Keratinocyte (primary cell): ENCODE results near the gene KLHL3. TPM values are rescaled to one million over a fixed set of nuclear protein-coding genes. Genes with fewer than 3 reads are reported as not detected.

Experiments used
- DNase-seq: peaks from one replicate; pipeline ENCODE4 v3.0.0-alpha.2; 2011; ENCODE audit warnings: low read depth, missing footprints, low spot score
- FAIRE-seq: peaks from 2 replicates; lab custom pipeline; 2011; peaks lifted over from hg19 to GRCh38; lab: Jason Lieb, UNC
- H2AFZ ChIP-seq: 2 replicates; pipeline ENCODE4 v1.6.0; 2012; ENCODE audit warnings: low read length, control low read depth, inconsistent platforms; ENCODE audit not compliant: control insufficient read depth
- H3K27ac ChIP-seq: 2 replicates; pipeline ENCODE4 v1.5.1; 2011; ENCODE audit warnings: low read length; ENCODE audit not compliant: control insufficient read depth, insufficient read depth
- H3K27me3 ChIP-seq: 3 replicates; pipeline ENCODE4 v1.6.0; 2011; ENCODE audit warnings: low read length; ENCODE audit not compliant: control insufficient read depth, insufficient read depth; ENCODE audit errors: extremely low read depth
- H3K36me3 ChIP-seq, 2 experiments: 2 replicates in 1 of 2; 3 replicates in 1 of 2; pipeline ENCODE4 v1.5.1; 2011; ENCODE audit warnings: low read length in 2 of 2, mild to moderate bottlenecking in 1 of 2; ENCODE audit not compliant: control insufficient read depth in 2 of 2, insufficient read depth in 2 of 2; ENCODE audit errors: extremely low read depth in 1 of 2
- H3K4me1 ChIP-seq: 3 replicates; pipeline ENCODE4 v1.5.1; 2011; ENCODE audit warnings: low read length; ENCODE audit not compliant: control insufficient read depth, insufficient read depth; ENCODE audit errors: extremely low read depth
- H3K4me2 ChIP-seq: 3 replicates; pipeline ENCODE4 v1.6.0; 2011; ENCODE audit warnings: low read depth, low read length; ENCODE audit not compliant: control insufficient read depth, insufficient read depth; ENCODE audit errors: extremely low read depth
- H3K4me3 ChIP-seq, 3 experiments: fragments of 200-600 bp in 1 of 3; sonication (generic) in 1 of 3; 2 replicates in 2 of 3; 3 replicates in 1 of 3; pipeline ENCODE4 v1.5.1; 2011 to 2016; ENCODE audit warnings: low read length in 3 of 3, mild to moderate bottlenecking in 3 of 3, control low read depth in 2 of 3, inconsistent platforms in 1 of 3, low read depth in 1 of 3, mixed read lengths in 1 of 3, mixed run types in 1 of 3, moderate library complexity in 1 of 3; ENCODE audit not compliant: control insufficient read depth in 2 of 3, insufficient read depth in 2 of 3; ENCODE audit errors: extremely low read depth in 1 of 3
- H3K79me2 ChIP-seq: 2 replicates; pipeline ENCODE4 v1.6.0; 2012; ENCODE audit warnings: low read length; ENCODE audit not compliant: control insufficient read depth, insufficient read depth
- H3K9ac ChIP-seq: 3 replicates; pipeline ENCODE4 v1.6.0; 2011; ENCODE audit warnings: low read length; ENCODE audit not compliant: control insufficient read depth, insufficient read depth; ENCODE audit errors: extremely low read depth
- H3K9me1 ChIP-seq: 3 replicates; pipeline ENCODE4 v1.6.0; 2011; ENCODE audit warnings: low read length; ENCODE audit not compliant: control insufficient read depth, insufficient read depth; ENCODE audit errors: extremely low read depth
- H3K9me3 ChIP-seq: 2 replicates; pipeline ENCODE4 v1.5.1; 2012; ENCODE audit warnings: low read depth, low read length; ENCODE audit not compliant: control insufficient read depth
- H4K20me1 ChIP-seq: 3 replicates; pipeline ENCODE4 v1.6.0; 2011; ENCODE audit warnings: low read length; ENCODE audit not compliant: control insufficient read depth, insufficient read depth; ENCODE audit errors: extremely low read depth
- CTCF ChIP-seq, 3 experiments: IDR thresholded peaks in 1 of 3; conservative IDR thresholded peaks in 1 of 3; optimal IDR thresholded peaks in 1 of 3; 2 replicates in 2 of 3; 3 replicates in 1 of 3; pipeline versions ENCODE3 to v1.5.1; 2011; ENCODE audit warnings: low read length in 3 of 3, mild to moderate bottlenecking in 3 of 3, moderate library complexity in 2 of 3, control low read depth in 1 of 3, inconsistent platforms in 1 of 3; ENCODE audit not compliant: insufficient read depth in 2 of 3; ENCODE audit errors: extremely low read depth in 1 of 3
- EZH2 ChIP-seq: IDR thresholded peaks from one replicate; pipeline ENCODE4 v1.6.1; 2012; ENCODE audit warnings: inconsistent platforms, mild to moderate bottlenecking, low read length, moderate library complexity
- dilution Hi-C: fragments of 300-500 bp; cut with MboI; formaldehyde crosslinking; loops from one replicate; pipeline ENCODE4 v1.7.0; 2020; ENCODE audit warnings: low sequenced_read_pairs; ENCODE audit not compliant: extremely low pct_ligation_motif_present
- polyA plus RNA-seq, 5 experiments: library from polyadenylated mRNA; depleted of rRNA in 3 of 5; stranded (reverse) in 3 of 5; stranded (forward) in 1 of 5; unstranded in 1 of 5; fragments of >200 nt; gene quantifications; 1 replicate in 1 of 5; 2 replicates in 3 of 5; 3 replicates in 1 of 5; pipeline versions ENCODE4 v1.2.1 to v1.2.3, GENCODE V29; 2011 to 2012; ENCODE audit warnings: missing spikeins in 2 of 5, low read depth in 1 of 5, low replicate concordance in 1 of 5

The KLHL3 gene
- polyA plus RNA-seq, 1 donor (not counting 4 experiments of a cell fraction or from before 2014, with no cell fraction given), result 2.5 TPM

GRCh38 chr5:137733006-137733405, 2.9 kb downstream of the KLHL3 start:
- H4K20me1 ChIP-seq, result no peaks in the 10 kb centered on the region
- H2AFZ ChIP-seq, result no peak overlapping the region
- H3K9me3 ChIP-seq, result no peaks in the 10 kb centered on the region
- H3K27me3 ChIP-seq, result no peaks in the 10 kb centered on the region
- no peak overlapping the region for H3K4me2 ChIP-seq
- H3K4me1 ChIP-seq, result peaks cover 23% of the 10 kb centered on the region
- H3K27ac ChIP-seq, result no peak overlapping the region
- TF ChIP-seq EZH2, result no peak
- TF ChIP-seq CTCF (optimal IDR thresholded peaks at IDR 0.05 in 1 of 3, IDR thresholded peaks at IDR 0.05 in 1 of 3, conservative IDR thresholded peaks at IDR 0.05 in 1 of 3; ENCODE audit: extremely low read depth in 1 of 3, insufficient read depth in 2 of 3, low read length in 3 of 3), result no peak
- no peak overlapping the region for H3K4me3 ChIP-seq
- no peak for FAIRE-seq
- peaks cover 2% of the 10 kb centered on the region for H3K9me1 ChIP-seq
- no peaks in the 10 kb centered on the region for H3K36me3 ChIP-seq
- dilution Hi-C loops, result no loop called here
- DNase-seq, result no peak
- H3K79me2 ChIP-seq, result no peaks in the 10 kb centered on the region
- H3K9ac ChIP-seq, result no peak overlapping the region

GRCh38 chr5:137731176-137731575, 4.7 kb downstream of the KLHL3 start:
- Histone ChIP-seq H2AFZ (no peak overlapping the region), H3K9me3 (no peaks in the 10 kb centered on the region), H3K4me3 (no peak overlapping the region), H3K27ac (no peak overlapping the region), H3K4me2 (no peak overlapping the region), H3K27me3 (no peaks in the 10 kb centered on the region), H3K4me1 (peaks cover 23% of the 10 kb centered on the region), H3K9me1 (peaks cover 2% of the 10 kb centered on the region), H3K79me2 (no peaks in the 10 kb centered on the region), H3K9ac (no peak overlapping the region), H4K20me1 (no peaks in the 10 kb centered on the region), H3K36me3 (no peaks in the 10 kb centered on the region)
- no peak for TF ChIP-seq EZH2
- TF ChIP-seq CTCF (optimal IDR thresholded peaks at IDR 0.05 in 1 of 3, IDR thresholded peaks at IDR 0.05 in 1 of 3, conservative IDR thresholded peaks at IDR 0.05 in 1 of 3; ENCODE audit: extremely low read depth in 1 of 3, insufficient read depth in 2 of 3, low read length in 3 of 3), result no peak
- no peak for FAIRE-seq
- DNase-seq, result no peak
- dilution Hi-C loops, result no loop called here
